WTC11 (cell line): ENCODE measurements around the gene FKBP5.

Experiments
- NFYB ChIP-seq: sonication (generic); formaldehyde crosslinking; conservative IDR thresholded peaks from 2 replicates; pipeline ENCODE4 v1.8.0; 2022; ENCODE audit warnings: low read depth, missing genetic modification reagents
- SP1 ChIP-seq: sonication (generic); formaldehyde crosslinking; conservative IDR thresholded peaks from 2 replicates; pipeline ENCODE4 v1.8.1; 2022; ENCODE audit warnings: missing genetic modification reagents
- ZNF121 ChIP-seq: sonication (generic); formaldehyde crosslinking; IDR thresholded peaks from 2 replicates; pipeline ENCODE4 v1.8.0; 2023; ENCODE audit warnings: missing genetic modification reagents
- TF ChIP-seq, protein P1 (sequence below): sonication (generic); formaldehyde crosslinking; IDR thresholded peaks from 2 replicates; pipeline ENCODE4 v1.8.0; 2022; ENCODE audit warnings: mild to moderate bottlenecking, missing genetic modification reagents
- TF ChIP-seq, protein P2 (sequence below): sonication (generic); formaldehyde crosslinking; IDR thresholded peaks from 2 replicates; pipeline ENCODE4 v1.8.1; 2022; ENCODE audit warnings: low read depth, missing genetic modification reagents, borderline replicate concordance
- TF ChIP-seq, protein P3 (sequence below): sonication (generic); formaldehyde crosslinking; IDR thresholded peaks from 2 replicates; pipeline ENCODE4 v1.8.1; 2023; ENCODE audit warnings: mild to moderate bottlenecking, moderate library complexity, missing genetic modification reagents

DNA sequence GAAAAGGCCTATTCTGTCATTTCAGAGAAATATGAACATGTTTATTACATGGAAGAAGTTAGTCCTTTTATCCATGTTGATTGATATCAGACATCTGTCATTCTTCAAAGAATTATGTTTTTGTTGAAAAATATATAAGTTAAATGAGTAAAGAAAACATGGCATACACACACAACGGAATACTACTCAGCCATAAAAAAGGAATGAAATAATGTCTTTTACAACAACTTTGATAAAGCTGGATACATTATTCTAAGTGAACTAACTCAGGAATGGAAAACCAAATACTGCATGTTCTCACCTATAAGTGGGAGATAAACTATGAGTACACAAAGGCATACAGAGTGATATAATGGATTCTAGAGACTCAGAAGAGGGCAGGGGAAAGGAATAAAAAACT is 9.3 kb downstream of the FKBP5 start:
- TF ChIP-seq, protein P1, sequence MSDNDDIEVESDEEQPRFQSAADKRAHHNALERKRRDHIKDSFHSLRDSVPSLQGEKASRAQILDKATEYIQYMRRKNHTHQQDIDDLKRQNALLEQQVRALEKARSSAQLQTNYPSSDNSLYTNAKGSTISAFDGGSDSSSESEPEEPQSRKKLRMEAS (CRISPR knock-in tag), result no peak
- no peak for TF ChIP-seq ZNF121 (CRISPR knock-in tag)
- TF ChIP-seq, protein P2, sequence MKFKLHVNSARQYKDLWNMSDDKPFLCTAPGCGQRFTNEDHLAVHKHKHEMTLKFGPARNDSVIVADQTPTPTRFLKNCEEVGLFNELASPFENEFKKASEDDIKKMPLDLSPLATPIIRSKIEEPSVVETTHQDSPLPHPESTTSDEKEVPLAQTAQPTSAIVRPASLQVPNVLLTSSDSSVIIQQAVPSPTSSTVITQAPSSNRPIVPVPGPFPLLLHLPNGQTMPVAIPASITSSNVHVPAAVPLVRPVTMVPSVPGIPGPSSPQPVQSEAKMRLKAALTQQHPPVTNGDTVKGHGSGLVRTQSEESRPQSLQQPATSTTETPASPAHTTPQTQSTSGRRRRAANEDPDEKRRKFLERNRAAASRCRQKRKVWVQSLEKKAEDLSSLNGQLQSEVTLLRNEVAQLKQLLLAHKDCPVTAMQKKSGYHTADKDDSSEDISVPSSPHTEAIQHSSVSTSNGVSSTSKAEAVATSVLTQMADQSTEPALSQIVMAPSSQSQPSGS (CRISPR knock-in tag), result no peak
- TF ChIP-seq, protein P3, sequence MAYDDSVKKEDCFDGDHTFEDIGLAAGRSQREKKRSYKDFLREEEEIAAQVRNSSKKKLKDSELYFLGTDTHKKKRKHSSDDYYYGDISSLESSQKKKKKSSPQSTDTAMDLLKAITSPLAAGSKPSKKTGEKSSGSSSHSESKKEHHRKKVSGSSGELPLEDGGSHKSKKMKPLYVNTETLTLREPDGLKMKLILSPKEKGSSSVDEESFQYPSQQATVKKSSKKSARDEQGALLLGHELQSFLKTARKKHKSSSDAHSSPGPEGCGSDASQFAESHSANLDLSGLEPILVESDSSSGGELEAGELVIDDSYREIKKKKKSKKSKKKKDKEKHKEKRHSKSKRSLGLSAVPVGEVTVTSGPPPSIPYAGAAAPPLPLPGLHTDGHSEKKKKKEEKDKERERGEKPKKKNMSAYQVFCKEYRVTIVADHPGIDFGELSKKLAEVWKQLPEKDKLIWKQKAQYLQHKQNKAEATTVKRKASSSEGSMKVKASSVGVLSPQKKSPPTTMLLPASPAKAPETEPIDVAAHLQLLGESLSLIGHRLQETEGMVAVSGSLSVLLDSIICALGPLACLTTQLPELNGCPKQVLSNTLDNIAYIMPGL (CRISPR knock-in tag), result no peak
- no peak for TF ChIP-seq NFYB
- no peak for TF ChIP-seq SP1 (CRISPR knock-in tag)
